HG02798 (cell line): ENCODE results near the gene CXCL9.
"Not testable (repeated sequence)": the region's sequence is repeated elsewhere in the genome, so short reads cannot be mapped to it uniquely, and the experiment has no call there.

Experiments
- ATAC-seq: cut with Tn5 transposase; IDR thresholded peaks from one replicate; pipeline ENCODE4 v1.9.1; 2021; ENCODE audit warnings: mild to moderate bottlenecking; ENCODE audit not compliant: unreplicated experiment, poor library complexity

Gene CXCL9

GRCh38 chr4:76013540-76013939 is 6.2 kb upstream of the CXCL9 start:
- no peak for ATAC-seq

GRCh38 chr4:76012388-76012801 is 5.1 kb upstream of the CXCL9 start:
- ATAC-seq: no peak

- peak; percentile 69 for ATAC-seq
Observed at GRCh38 chr4:76011700-76012387, 4.5 kb upstream of the CXCL9 start.

DNA sequence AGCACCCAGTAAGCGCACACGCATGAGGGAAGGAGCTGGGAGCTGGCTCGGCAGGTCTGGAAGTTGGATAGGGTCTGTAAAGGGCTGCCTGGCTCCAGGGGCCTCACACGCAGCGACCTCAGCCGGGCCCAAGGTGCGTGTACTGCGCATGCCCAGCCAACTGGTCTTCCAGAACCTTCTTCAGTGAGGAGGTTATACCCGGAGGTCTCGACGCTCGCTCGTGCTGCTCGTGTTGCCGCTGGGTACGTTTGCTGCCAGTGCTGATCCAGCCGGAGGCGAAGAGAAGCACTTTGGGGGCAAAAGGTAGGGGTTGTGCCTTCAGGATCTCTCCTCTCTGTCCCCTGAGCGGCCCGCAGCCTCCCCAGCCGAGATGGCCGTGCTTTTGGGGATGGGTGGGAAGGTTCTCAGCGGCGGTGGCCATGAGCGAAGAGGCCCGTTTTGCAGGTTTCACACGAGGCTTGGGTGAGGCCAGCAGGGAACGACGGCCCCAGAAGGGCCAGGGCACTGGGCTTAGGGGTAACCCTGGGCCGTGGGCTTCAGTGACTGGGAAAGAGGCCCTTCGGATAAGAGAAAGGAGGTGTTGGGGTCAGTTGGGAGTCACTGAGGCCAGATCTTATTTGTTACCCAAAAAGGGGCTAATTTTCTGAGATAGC is 3.8 kb upstream of the CXCL9 start:
- no peak for ATAC-seq

- ATAC-seq: no peak
Observed at GRCh38 chr4:76010576-76010975, 3.3 kb upstream of the CXCL9 start.

- no peak for ATAC-seq
Observed at GRCh38 chr4:76009311-76009710, 2.0 kb upstream of the CXCL9 start.

GRCh38 chr4:76003620-76004019 is 3.7 kb downstream of the CXCL9 start:
- no peak for ATAC-seq

- no peak for ATAC-seq
Observed at GRCh38 chr4:76003035-76003434, 4.3 kb downstream of the CXCL9 start.

DNA sequence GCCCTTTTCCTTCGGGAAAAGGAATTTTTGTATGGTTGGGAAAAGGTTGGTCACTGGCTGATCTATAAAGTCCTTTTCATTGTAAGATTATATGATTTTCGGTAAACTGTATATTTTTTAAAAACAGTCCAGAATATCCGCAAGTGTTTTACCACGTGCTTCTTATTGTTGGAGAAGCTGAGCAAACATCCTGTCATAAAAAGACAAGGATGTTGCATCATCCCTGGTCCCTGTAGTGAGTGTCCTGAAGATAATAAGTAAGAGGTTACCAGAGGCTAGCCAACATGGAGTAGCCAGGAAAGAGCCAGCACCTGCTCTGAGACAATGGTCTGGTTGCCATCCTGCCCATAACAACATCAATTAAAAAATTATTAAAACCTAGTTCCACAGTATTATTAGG is 5.1 kb downstream of the CXCL9 start:
- no peak for ATAC-seq

DNA sequence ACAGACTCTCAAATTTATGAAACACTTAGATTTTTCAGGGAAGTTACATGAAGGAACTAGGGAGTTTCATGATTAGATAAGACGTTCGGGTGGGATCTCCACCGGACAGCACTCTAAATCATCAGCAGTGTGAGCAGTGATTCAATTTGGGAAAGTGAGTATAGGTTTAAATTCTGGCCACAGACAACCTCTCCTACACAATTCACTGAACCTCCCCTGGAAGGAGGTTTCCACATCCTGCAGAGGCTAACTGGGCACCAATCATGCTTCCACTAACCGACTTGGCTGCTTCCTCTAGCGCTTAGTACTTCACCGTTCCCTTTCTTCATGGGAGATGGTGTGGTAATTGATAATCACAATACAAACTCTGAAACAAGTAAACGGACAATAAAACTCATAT is 5.6 kb downstream of the CXCL9 start:
- no peak for ATAC-seq

- no peak for ATAC-seq
Observed at GRCh38 chr4:76000279-76000678, 7.0 kb downstream of the CXCL9 start.

DNA sequence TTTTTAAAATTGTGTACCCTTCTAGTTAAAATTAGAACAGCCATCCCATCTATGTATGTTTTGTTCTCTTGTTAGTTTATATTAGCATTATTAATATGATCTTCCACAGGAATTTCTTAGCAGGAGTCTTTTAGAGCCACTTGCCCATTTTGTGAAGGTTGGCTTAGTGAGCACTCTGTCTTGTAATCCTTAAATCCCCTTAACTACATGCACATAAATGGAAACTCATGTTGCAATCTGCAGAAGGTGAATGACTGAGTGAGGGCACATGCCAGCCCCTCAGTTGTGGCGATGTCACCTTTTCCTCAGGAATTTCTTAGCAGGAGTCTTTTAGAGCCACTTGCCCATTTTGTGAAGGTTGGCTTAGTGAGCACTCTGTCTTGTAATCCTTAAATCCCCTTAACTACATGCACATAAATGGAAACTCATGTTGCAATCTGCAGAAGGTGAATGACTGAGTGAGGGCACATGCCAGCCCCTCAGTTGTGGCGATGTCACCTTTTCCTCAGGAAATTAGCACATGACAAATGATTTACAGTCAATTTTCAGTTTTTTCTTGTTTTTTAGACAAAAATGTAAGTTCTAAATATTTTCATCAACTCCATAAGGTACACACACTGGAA is 8.7 kb downstream of the CXCL9 start:
- not testable (repeated sequence) for ATAC-seq

GRCh38 chr4:75997946-75998345 is 9.4 kb downstream of the CXCL9 start:
- no peak for ATAC-seq

- ATAC-seq: no peak
Observed at GRCh38 chr4:75997081-75997480, 10.2 kb downstream of the CXCL9 start.

- no peak for ATAC-seq
Observed at GRCh38 chr4:75995727-75996126, 11.6 kb downstream of the CXCL9 start.

DNA sequence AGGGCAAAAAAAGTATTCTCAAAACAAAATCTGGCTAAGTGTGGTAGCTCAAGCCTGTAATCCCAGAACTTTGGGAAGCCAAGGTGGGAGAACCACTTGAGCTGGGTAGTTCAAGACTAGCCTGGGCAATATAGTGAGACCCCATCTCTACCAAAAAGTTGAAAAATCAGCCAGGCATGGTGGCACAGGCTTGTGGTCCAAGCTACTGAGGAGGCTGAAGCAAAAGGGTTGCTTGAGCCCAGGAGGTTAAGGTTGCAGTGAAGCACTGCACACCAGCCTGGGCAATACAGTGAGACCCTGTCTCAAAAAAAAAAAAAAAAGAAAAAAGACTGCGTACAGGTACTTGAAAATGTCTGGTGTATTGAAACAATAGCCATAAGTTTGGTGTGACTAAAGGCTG is 14.8 kb downstream of the CXCL9 start:
- ATAC-seq: no peak

DNA sequence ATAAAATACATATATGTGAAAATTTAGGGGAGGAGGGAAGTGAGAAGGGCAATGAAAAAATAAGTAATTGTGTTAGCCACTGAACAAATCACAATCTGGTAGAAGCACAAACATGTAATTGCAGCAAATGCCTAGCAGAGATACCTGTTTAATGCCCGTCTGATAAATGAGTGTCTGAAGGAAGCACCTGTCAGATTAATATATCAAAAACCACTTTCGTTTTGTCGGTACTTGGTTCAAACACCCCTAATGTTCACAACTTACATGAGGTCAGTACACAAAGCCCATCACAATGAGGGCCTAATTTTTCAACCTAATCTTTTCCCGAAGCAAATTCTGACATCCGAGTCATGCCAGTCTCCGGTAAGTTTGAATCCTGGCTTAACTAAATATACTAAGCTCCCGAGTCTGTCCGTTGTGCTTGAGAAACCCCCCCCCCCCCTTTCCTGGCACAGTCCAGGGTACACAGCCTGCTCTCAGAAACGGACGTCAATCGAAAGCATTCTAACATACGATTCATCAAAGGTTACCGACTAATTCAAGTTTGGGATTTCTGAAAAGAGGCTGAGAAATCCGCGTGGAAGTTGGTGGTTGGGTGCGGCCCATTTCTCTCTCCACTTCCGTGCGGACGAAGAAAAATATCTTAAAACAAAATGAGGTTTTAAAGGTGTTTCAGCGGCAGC is 17.3 kb downstream of the CXCL9 start:
- ATAC-seq: no peak

GRCh38 chr4:75985116-75985515 is 22.2 kb downstream of the CXCL9 start:
- ATAC-seq: no peak

DNA sequence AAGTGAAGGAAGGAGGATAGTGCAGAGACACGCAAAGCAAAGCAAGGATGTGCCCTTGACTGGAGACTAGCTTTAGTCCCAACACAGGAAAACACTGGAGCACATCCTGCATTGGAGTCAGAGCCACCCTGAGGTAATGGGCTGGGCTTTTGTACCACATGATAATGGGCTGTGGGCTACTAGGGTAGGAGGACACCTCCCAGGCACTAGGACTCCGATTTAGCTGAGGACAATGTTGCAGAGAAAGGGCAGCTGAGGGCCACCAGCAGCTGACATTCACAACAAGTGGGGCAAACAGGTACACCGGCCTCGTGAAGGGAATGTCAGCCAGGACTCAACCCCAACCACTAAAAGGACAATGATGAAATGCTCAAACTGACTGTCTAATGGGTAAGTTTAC is 26.7 kb downstream of the CXCL9 start:
- ATAC-seq: no peak

DNA sequence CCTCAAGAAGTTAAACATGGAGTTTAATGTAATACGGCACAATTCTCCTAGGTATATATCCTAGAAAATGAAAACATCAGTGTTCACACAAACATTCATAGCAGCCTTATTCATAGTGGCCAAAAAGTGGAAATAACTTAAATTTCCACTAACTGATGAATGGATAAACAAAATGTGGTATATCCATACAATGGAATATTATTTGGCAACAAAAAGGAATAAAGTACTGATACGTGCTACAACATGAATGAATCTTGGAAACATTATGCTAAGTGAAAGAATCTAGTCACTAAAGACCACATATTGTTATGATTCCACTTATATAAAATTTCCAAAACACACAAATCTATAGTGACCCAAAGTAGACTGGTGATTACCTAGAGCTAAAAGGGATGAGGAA is 31.1 kb downstream of the CXCL9 start:
- ATAC-seq: no peak

GRCh38 chr4:75973766-75974165 is 33.5 kb downstream of the CXCL9 start:
- ATAC-seq: no peak
